Gastrocnemius medialis (tissue), 4 donors: Measurements from ENCODE around the gene MAN1C1. TPM values are rescaled to one million over a fixed set of nuclear protein-coding genes. Genes with fewer than 3 reads are reported as not detected.

Source experiments
- ATAC-seq, 2 donors: fragments of 150-250 bp; one replicate each; pipeline ENCODE4 v1.9.1; 2016
- DNase-seq, 2 donors: peaks; one replicate each; pipeline ENCODE4 v3.0.0-alpha.2; 2019
- H3K27ac ChIP-seq, 4 donors: fragments of 200-600 bp; sonication (generic); 1 replicate in 1 of 4; 2 replicates in 3 of 4; pipeline ENCODE4 v1.5.1; 2016 to 2018; ENCODE audit warnings: mild to moderate bottlenecking in 2 of 4, moderate library complexity in 1 of 4
- H3K27me3 ChIP-seq, 3 donors: fragments of 200-600 bp; sonication (generic) in 2 of 3; 1 replicate in 1 of 3; 2 replicates in 2 of 3; pipeline versions ENCODE4 v1.5.1 to v1.6.0; 2016 to 2019; ENCODE audit warnings: mild to moderate bottlenecking in 1 of 3, moderate library complexity in 1 of 3
- H3K36me3 ChIP-seq, 2 donors: fragments of 200-600 bp; sonication (generic) in 1 of 2; one replicate each; pipeline ENCODE4 v1.5.1; 2017 to 2018
- H3K4me1 ChIP-seq, 2 donors: fragments of 200-600 bp; sonication (generic) in 1 of 2; one replicate each; pipeline ENCODE4 v1.5.1; 2016 to 2017; ENCODE audit warnings: mild to moderate bottlenecking in 2 of 2
- H3K4me3 ChIP-seq, 4 donors: fragments of 200-600 bp; sonication (generic) in 3 of 4; 1 replicate in 1 of 4; 2 replicates in 3 of 4; pipeline ENCODE4 v1.5.1; 2016 to 2019; ENCODE audit warnings: mild to moderate bottlenecking in 2 of 4
- H3K9me3 ChIP-seq, 3 donors: fragments of 200-600 bp; sonication (generic) in 2 of 3; 1 replicate in 1 of 3; 2 replicates in 2 of 3; pipeline ENCODE4 v1.5.1; 2016 to 2019
- CTCF ChIP-seq, 5 experiments: fragments of 450-650 bp in 3 of 5; fragments of 200-600 bp in 2 of 5; sonication (generic) in 2 of 5; IDR thresholded peaks in 4 of 5; conservative IDR thresholded peaks in 1 of 5; 1 replicate in 4 of 5; 2 replicates in 1 of 5; pipeline ENCODE4 v1.5.1; 2016 to 2019; ENCODE audit warnings: antibody characterized with exemption in 5 of 5, mild to moderate bottlenecking in 3 of 5, moderate library complexity in 3 of 5
- POLR2A ChIP-seq, 2 donors: fragments of 450-650 bp; IDR thresholded peaks; one replicate each; pipeline ENCODE4 v1.6.1; 2017; ENCODE audit warnings: antibody characterized with exemption in 2 of 2, mild to moderate bottlenecking in 2 of 2, moderate library complexity in 2 of 2
- in situ Hi-C, 4 donors: fragments of 200-750 bp; cut with MboI; loops; one replicate each; pipeline versions ENCODE4 v1.15.0 to v1.8.0; 2017; ENCODE audit warnings: low sequenced_read_pairs in 4 of 4
- intact Hi-C: fragments of 100-400 bp; cut with DNase I; formaldehyde crosslinking; loops from one replicate; pipeline ENCODE4 v1.15.1; 2023; ENCODE audit warnings: low total_unique reads
- total RNA-seq, 4 donors: library from RNA; depleted of rRNA; stranded (reverse); fragments of >200 nt; gene quantifications; one replicate each; pipeline versions ENCODE4 v1.1.0 to v1.2.3, GENCODE V29; 2016

The MAN1C1 gene
- total RNA-seq, 4 donors from 2014 or later: 2.0 to 4.4 (median 2.5) TPM

- in situ Hi-C loops (no loop called here), intact Hi-C loops (loop anchor here (2.0 kb wide), 1 partner anchor 27 kb away; no protein-coding TSS in a partner anchor)
- H3K4me3 ChIP-seq: no peak overlapping the region
- peaks cover 42 to 48% of the 10 kb centered on the region in 2 donors for H3K4me1 ChIP-seq
- ATAC-seq: no peak
- H3K27ac ChIP-seq: no peak overlapping the region
- H3K36me3 ChIP-seq: no peaks in the 10 kb centered on the region
- DNase-seq: no peak
- H3K9me3 ChIP-seq: no peaks in the 10 kb centered on the region
- TF ChIP-seq POLR2A (IDR thresholded peaks at IDR 0.05) (no peak), CTCF (IDR thresholded peaks at IDR 0.05 in 4 of 5, conservative IDR thresholded peaks at IDR 0.05 in 1 of 5) (no peak)
- H3K27me3 ChIP-seq: no peaks in the 10 kb centered on the region
These were observed 153.2 kb downstream of the MAN1C1 start for GRCh38 chr1:25769625-25770383.

GRCh38 chr1:25770541-25771220 lies 154.1 kb downstream of the MAN1C1 start:
- no peak for ATAC-seq
- Histone ChIP-seq H3K27ac (peak overlapping the region; percentile 56 to 77 (median 72)), H3K27me3 (no peaks in the 10 kb centered on the region), H3K4me1 (peaks cover 42 to 47% of the 10 kb centered on the region in 2 donors), H3K4me3 (no peak overlapping the region), H3K36me3 (no peaks in the 10 kb centered on the region), H3K9me3 (no peaks in the 10 kb centered on the region)
- in situ Hi-C loops (no loop called here), intact Hi-C loops (loop anchor here (2.0 kb wide), 1 partner anchor 26 kb away; no protein-coding TSS in a partner anchor)
- TF ChIP-seq CTCF (IDR thresholded peaks at IDR 0.05 in 4 of 5, conservative IDR thresholded peaks at IDR 0.05 in 1 of 5) (no peak), POLR2A (IDR thresholded peaks at IDR 0.05) (no peak)
- DNase-seq: no peak

- in situ Hi-C loops: no loop called here
- Histone ChIP-seq H3K9me3 (no peaks in the 10 kb centered on the region), H3K27ac (peak overlapping the region; percentile 56 to 77 (median 72)), H3K4me3 (peak overlapping the region in 1 of 4 donors; percentile 20), H3K27me3 (no peaks in the 10 kb centered on the region), H3K36me3 (no peaks in the 10 kb centered on the region), H3K4me1 (peaks cover 39 to 40% of the 10 kb centered on the region in 2 donors)
- peak; percentile 38 to 55 for ATAC-seq
- intact Hi-C loops: loop anchor here (2.0 kb wide), 1 partner anchor 25 kb away; no protein-coding TSS in a partner anchor
- TF ChIP-seq POLR2A (IDR thresholded peaks at IDR 0.05) (no peak), CTCF (IDR thresholded peaks at IDR 0.05 in 4 of 5, conservative IDR thresholded peaks at IDR 0.05 in 1 of 5) (no peak)
- DNase-seq: peak; percentile 33 to 70
These were observed 154.9 kb downstream of the MAN1C1 start for GRCh38 chr1:25771221-25772114.

- ATAC-seq (no peak), DNase-seq (no peak)
- no peak overlapping the region for H3K4me3 ChIP-seq
- intact Hi-C loops: no loop called here
- TF ChIP-seq CTCF (IDR thresholded peaks at IDR 0.05 in 4 of 5, conservative IDR thresholded peaks at IDR 0.05 in 1 of 5) (no peak), POLR2A (IDR thresholded peaks at IDR 0.05) (no peak)
- peaks cover 33 to 37% of the 10 kb centered on the region in 2 donors for H3K4me1 ChIP-seq
- no peaks in the 10 kb centered on the region for H3K27me3 ChIP-seq
- in situ Hi-C loops: no loop called here
- no peaks in the 10 kb centered on the region for H3K9me3 ChIP-seq
- H3K36me3 ChIP-seq: no peaks in the 10 kb centered on the region
- peak overlapping the region; percentile 56 to 77 (median 72) for H3K27ac ChIP-seq
These were observed 155.6 kb downstream of the MAN1C1 start for GRCh38 chr1:25772164-25772563.
